K562 (cell line): ENCODE measurements around the gene AASDH. TPM values are rescaled to one million over a fixed set of nuclear protein-coding genes. Genes with fewer than 3 reads are reported as not detected.

Experiments used
- ATAC-seq: fragments of 200-7000 bp; cut with Tn5 transposase; 3 replicates; pipeline ENCODE4 v1.9.1; 2020; ENCODE audit warnings: moderate library complexity
- BruUV-seq: library from RNA; stranded (reverse); fragments of 400-500 nt; replicated peaks from 2 replicates; lab custom pipeline; 2021; lab: Mats Ljungman, UMichigan
- CTCF ChIA-PET: fragments of 300-600 bp; formaldehyde crosslinking; extraction: SDS; loops from one replicate; lab custom pipeline; 2021; ENCODE audit warnings: low intra/inter-chr PET ratio; lab: Yijun Ruan, JAX
- POLR2A ChIA-PET: fragments of 300-600, 350-650 bp; sonication (Branson Sonifier 250); formaldehyde crosslinking; extraction: SDS; loops from one replicate; lab custom pipeline; 2021; ENCODE audit warnings: antibody characterized with exemption, inconsistent platforms; lab: Yijun Ruan, JAX
- DNase-seq, 4 experiments: peaks; one replicate each; pipeline versions ENCODE4 v3.0.0 to v3.0.0-alpha.2; 2011 to 2018; ENCODE audit warnings: low spot score in 3 of 4, mixed read lengths in 3 of 4; ENCODE audit errors: extremely low read depth in 1 of 4
- FAIRE-seq: peaks from 2 replicates; lab custom pipeline; 2011; peaks lifted over from hg19 to GRCh38; lab: Jason Lieb, UNC
- H2AFZ ChIP-seq: 2 replicates; pipeline ENCODE4 v1.6.0; 2011; ENCODE audit warnings: low read depth, low read length, control low read depth, inconsistent platforms
- H3K27ac ChIP-seq: fragments of 200-600 bp; 3 replicates; pipeline ENCODE4 v1.8.0; 2011; ENCODE audit warnings: low read depth, mild to moderate bottlenecking, control low read depth, inconsistent platforms, low read length, moderate library complexity, mixed read lengths; ENCODE audit errors: extremely low read depth
- H3K27me3 ChIP-seq, 2 experiments: fragments of 300-600 bp in 1 of 2; 2 replicates in 1 of 2; 3 replicates in 1 of 2; pipeline versions ENCODE4 v1.6.0 to v1.8.0; 2011; ENCODE audit warnings: inconsistent platforms in 2 of 2, low read length in 2 of 2, mild to moderate bottlenecking in 1 of 2, mixed read lengths in 1 of 2, moderate library complexity in 1 of 2; ENCODE audit not compliant: control insufficient read depth in 2 of 2, insufficient read depth in 2 of 2
- H3K36me3 ChIP-seq: fragments of 300-600 bp; 3 replicates; pipeline ENCODE4 v1.8.0; 2011; ENCODE audit warnings: mild to moderate bottlenecking, low read length, inconsistent platforms; ENCODE audit not compliant: control insufficient read depth, insufficient read depth
- H3K4me1 ChIP-seq, 2 experiments: fragments of 200-600 bp in 1 of 2; replicated peaks in 1 of 2; 2 replicates in 1 of 2; 3 replicates in 1 of 2; pipeline versions ENCODE4 v1.5.1 to v1.8.0; 2011; ENCODE audit warnings: inconsistent platforms in 2 of 2, low read length in 2 of 2, mild to moderate bottlenecking in 1 of 2, mixed read lengths in 1 of 2, moderate library complexity in 1 of 2; ENCODE audit not compliant: control insufficient read depth in 2 of 2, insufficient read depth in 2 of 2
- H3K4me2 ChIP-seq: 2 replicates; pipeline ENCODE4 v1.6.1; 2011; ENCODE audit warnings: low read length, control low read depth, inconsistent platforms, mixed read lengths; ENCODE audit not compliant: insufficient read depth
- H3K4me3 ChIP-seq: fragments of 200-600 bp; sonication (generic), shearing (Covaris generic); 2 replicates; pipeline ENCODE4 v1.5.1; 2016; ENCODE audit warnings: control low read depth, inconsistent platforms
- H3K79me2 ChIP-seq: fragments of 200-600 bp; 3 replicates; pipeline ENCODE4 v1.8.0; 2011; ENCODE audit warnings: low read length, inconsistent platforms; ENCODE audit not compliant: control insufficient read depth, insufficient read depth
- H3K9ac ChIP-seq, 2 experiments: 2 replicates each; pipeline versions ENCODE4 v1.6.0 to v1.6.1; 2011; ENCODE audit warnings: low read depth in 2 of 2, low read length in 2 of 2, control low read depth in 1 of 2, inconsistent platforms in 1 of 2, mild to moderate bottlenecking in 1 of 2, mixed read lengths in 1 of 2; ENCODE audit not compliant: insufficient read depth in 1 of 2
- H3K9me1 ChIP-seq: one replicate; pipeline ENCODE4 v1.6.0; 2011; ENCODE audit warnings: inconsistent platforms, mild to moderate bottlenecking, low read length, moderate library complexity; ENCODE audit not compliant: control insufficient read depth, insufficient read depth
- H3K9me3 ChIP-seq: replicated peaks from 2 replicates; pipeline ENCODE4 v1.5.1; 2011; ENCODE audit warnings: low read depth, low read length, inconsistent platforms; ENCODE audit not compliant: control insufficient read depth, insufficient read depth
- H4K20me1 ChIP-seq: replicated peaks from 2 replicates; pipeline ENCODE4 v1.6.1; 2011; ENCODE audit warnings: low read length, inconsistent platforms, mixed read lengths; ENCODE audit not compliant: control insufficient read depth, insufficient read depth
- BMI1 ChIP-seq: fragments of 150-350 bp; IDR thresholded peaks from 2 replicates; pipeline ENCODE4 v1.6.1; 2014; ENCODE audit warnings: low read length
- KDM1A ChIP-seq, 2 experiments: fragments of 450-650 bp; IDR thresholded peaks; 2 replicates each; pipeline ENCODE4 v1.6.1; 2016; ENCODE audit warnings: mild to moderate bottlenecking in 2 of 2
- MAFG ChIP-seq: fragments of 450-650 bp; conservative IDR thresholded peaks from 2 replicates; pipeline ENCODE4 v1.6.1; 2016; ENCODE audit warnings: missing genetic modification characterization, missing compliant biosample characterization
- RCOR1 ChIP-seq, 2 experiments: IDR thresholded peaks; 2 replicates each; pipeline ENCODE4 v1.6.1; 2012; ENCODE audit warnings: low read depth in 2 of 2, low read length in 2 of 2, borderline replicate concordance in 1 of 2, improper control_type of control experiment in 1 of 2
- WGBS: fragments of 100-300 bp; shearing (Covaris generic); methylation state at CpG from one replicate; pipeline ENCODE4 v1.1.6; 2016; ENCODE audit warnings: low coverage, mixed read lengths; ENCODE audit not compliant: insufficient coverage; ENCODE audit errors: missing lambda C conversion rate; 5-methylcytosine and 5-hydroxymethylcytosine counted together
- in situ Hi-C: fragments of 300-500 bp; cut with MboI; formaldehyde crosslinking; loops from 4 replicates; pipeline ENCODE4 v1.15.0; 2018; ENCODE audit warnings: inconsistent platforms, mixed read lengths
- intact Hi-C: fragments of 100-400 bp; cut with micrococcal nuclease; formaldehyde crosslinking; loops from 2 replicates; pipeline ENCODE4 v1.14.2; 2022
- polyA plus RNA-seq, 8 experiments: library from polyadenylated mRNA; depleted of rRNA in 4 of 8; stranded (reverse) in 5 of 8; unstranded in 3 of 8; fragments of >200 nt; fragmentation: Nextera tagmentation in 2 of 8; fragmentation: Illumina TruSeq in 1 of 8; extraction: Ambion mirVana in 2 of 8; extraction: Trizol in 1 of 8; gene quantifications; 2 replicates each; pipeline versions ENCODE4 v1.2.1 to v1.2.3, GENCODE V29; 2011 to 2014; ENCODE audit warnings: inconsistent platforms in 1 of 8, missing spikeins in 1 of 8
- total RNA-seq, 7 experiments: library from RNA; depleted of rRNA in 6 of 7; stranded (reverse); fragments of >200 nt in 6 of 7; fragmentation: Illumina TruSeq in 2 of 7; extraction: Trizol in 2 of 7; gene quantifications; 2 replicates each; pipeline versions ENCODE4 v1.2.1 to v1.2.3, GENCODE V29; 2011 to 2021; ENCODE audit warnings: low replicate concordance in 1 of 7

The AASDH gene
- total and polyA plus RNA-seq, 9 of the 15 experiments (the other 6 are each of a cell fraction or from before 2014, with no cell fraction given): 8.6 to 29.7 (median 13.7) TPM

GRCh38 chr4:56311299-56311975 lies 75.9 kb downstream of the AASDH start:
- peaks cover 65 to 72% of the 10 kb centered on the region in 2 experiments for H3K27me3 ChIP-seq
- intact Hi-C loops (loop anchor here (10.0 kb wide), 1 partner anchor 233 kb away; no protein-coding TSS in a partner anchor), in situ Hi-C loops (no loop called here)
- ATAC-seq: no peak
- H3K36me3 ChIP-seq: no peaks in the 10 kb centered on the region
- H3K27ac ChIP-seq: no peak overlapping the region
- ChIA-PET POLR2A (no interaction called here), CTCF (no interaction called here)
- H4K20me1 ChIP-seq: peaks cover 13% of the 10 kb centered on the region; the same call in 1 of the 2 replicates
- TF ChIP-seq RCOR1 (IDR thresholded peaks at IDR 0.05; ENCODE audit: borderline replicate concordance in 1 of 2, low read depth in 2 of 2, low read length in 2 of 2) (0 out of 4 replicates have a peak, but pooled peaks of 1 of the 2 experiments have one; percentile 29), KDM1A (IDR thresholded peaks at IDR 0.05) (0 out of 4 replicates have a peak, but pooled peaks of 1 of the 2 experiments have one; percentile 30), BMI1 (no peak), MAFG (no peak)
- FAIRE-seq: no peak
- H3K4me1 ChIP-seq: peaks cover 0 to 23% of the 10 kb centered on the region in 2 experiments; a peak in 2 of 5 replicates
- DNase-seq: no peak
- H3K9me3 ChIP-seq: no peaks in the 10 kb centered on the region
- no peak overlapping the region for H2AFZ ChIP-seq
- H3K9me1 ChIP-seq: no peaks in the 10 kb centered on the region
- no peak overlapping the region for H3K9ac ChIP-seq
- no peaks in the 10 kb centered on the region for H3K79me2 ChIP-seq
- 6% methylated on average over 7 of the region's 7 CpGs for WGBS
- no TSS peak for BruUV-seq
- no peak overlapping the region for H3K4me2 ChIP-seq
- no peak overlapping the region for H3K4me3 ChIP-seq
